Memory B cell (primary cell): ENCODE measurements around the gene MAML3.

Experiments used
- ATAC-seq: fragments of 150-1000 bp; cut with Tn5 transposase; 2 replicates; pipeline ENCODE4 v1.10.0; 2021; ENCODE audit warnings: low read depth, mild to moderate bottlenecking, moderate library complexity
- DNase-seq, 2 donors: peaks; one replicate each; pipeline ENCODE4 v3.0.0; 2022; ENCODE audit warnings: low spot score in 2 of 2
- H3K27ac Mint-ChIP-seq: one replicate; pipeline ENCODE4 v1.8.0; 2022; ENCODE audit warnings: mild to moderate bottlenecking, moderate library complexity, mixed read lengths
- H3K27me3 Mint-ChIP-seq: one replicate; pipeline ENCODE4 v1.8.0; 2022; ENCODE audit warnings: mixed read lengths
- H3K36me3 Mint-ChIP-seq: one replicate; pipeline ENCODE4 v1.8.0; 2022; ENCODE audit warnings: mild to moderate bottlenecking, mixed read lengths
- H3K4me1 Mint-ChIP-seq: one replicate; pipeline ENCODE4 v1.8.0; 2022; ENCODE audit warnings: mixed read lengths
- H3K4me3 Mint-ChIP-seq: one replicate; pipeline ENCODE4 v1.8.0; 2022; ENCODE audit warnings: mild to moderate bottlenecking, moderate library complexity, mixed read lengths
- H3K9me3 Mint-ChIP-seq: one replicate; pipeline ENCODE4 v1.8.0; 2022; ENCODE audit warnings: mixed read lengths

The MAML3 gene

DNA sequence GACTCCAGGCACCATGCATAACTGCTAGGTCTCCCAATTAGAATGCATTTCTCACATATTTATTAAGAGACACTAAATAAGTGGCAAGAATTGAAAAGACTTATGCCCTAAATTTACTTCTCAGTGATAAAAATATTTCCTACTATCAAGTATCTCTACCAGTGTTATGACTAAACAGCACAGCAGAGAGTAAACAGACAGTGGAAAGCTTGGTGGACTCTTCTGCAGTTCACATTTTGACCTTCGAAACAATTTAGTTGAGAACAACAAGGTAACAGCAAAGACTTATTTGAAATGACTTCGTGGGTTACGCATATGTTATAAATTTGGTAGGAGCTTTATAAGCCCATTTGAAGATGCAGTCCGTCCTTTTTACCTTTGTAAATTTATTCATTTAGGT is 16.3 kb upstream of the MAML3 start:
- no peaks in the 10 kb centered on the region for H3K4me1 Mint-ChIP-seq
- ATAC-seq, result no peak
- no peak overlapping the region for H3K4me3 Mint-ChIP-seq
- peaks cover 9% of the 10 kb centered on the region for H3K9me3 Mint-ChIP-seq
- H3K36me3 Mint-ChIP-seq, result peaks cover 5% of the 10 kb centered on the region
- no peak overlapping the region for H3K27ac Mint-ChIP-seq
- DNase-seq, result no peak
- H3K27me3 Mint-ChIP-seq, result peaks cover 15% of the 10 kb centered on the region

DNA sequence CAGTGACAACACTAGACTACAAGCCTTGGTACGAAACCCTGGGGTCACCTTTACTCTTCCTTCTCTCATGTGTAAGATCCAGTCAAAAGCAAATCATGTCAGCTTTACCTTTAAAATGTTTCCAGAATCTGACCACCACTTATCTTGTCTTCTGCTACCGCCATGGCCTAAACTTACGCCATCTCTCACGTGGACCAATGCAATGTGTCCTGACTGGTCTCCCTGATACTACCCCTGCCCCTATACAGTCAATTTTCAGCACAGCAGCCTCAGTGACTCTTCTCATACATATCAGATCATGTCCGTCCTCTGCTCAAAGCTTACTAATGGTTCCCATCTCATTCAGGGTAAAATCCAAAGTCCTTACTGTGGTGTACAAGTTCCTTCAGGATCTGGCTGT is 15.0 kb upstream of the MAML3 start:
- DNase-seq, result no peak
- Mint-ChIP-seq H3K9me3 (peaks cover 9% of the 10 kb centered on the region), H3K4me1 (no peaks in the 10 kb centered on the region), H3K4me3 (no peak overlapping the region), H3K27me3 (peaks cover 19% of the 10 kb centered on the region), H3K36me3 (peaks cover 5% of the 10 kb centered on the region), H3K27ac (no peak overlapping the region)
- no peak for ATAC-seq

DNA sequence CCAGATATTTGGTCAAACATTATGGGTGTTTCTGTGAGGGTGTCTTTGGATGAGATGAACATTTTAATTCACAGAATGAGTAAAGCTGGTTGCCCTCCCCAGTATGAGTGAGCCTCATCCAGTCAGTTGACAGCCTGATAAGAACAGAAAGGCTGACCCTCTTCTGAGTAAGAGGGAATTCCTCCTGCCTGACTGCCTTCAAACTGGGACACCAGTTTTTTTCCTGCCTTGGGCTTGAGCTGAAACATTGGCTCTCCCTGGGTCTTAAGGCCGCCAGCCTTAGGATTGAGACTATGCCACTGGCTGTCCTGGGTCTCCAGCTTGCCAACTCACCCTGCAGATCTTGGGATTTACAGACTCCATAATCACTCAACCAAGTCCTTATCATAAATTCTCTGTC is 14.5 kb upstream of the MAML3 start:
- H3K27me3 Mint-ChIP-seq, result peaks cover 22% of the 10 kb centered on the region
- ATAC-seq (no peak), DNase-seq (no peak)
- no peak overlapping the region for H3K4me3 Mint-ChIP-seq
- H3K27ac Mint-ChIP-seq, result no peak overlapping the region
- no peaks in the 10 kb centered on the region for H3K4me1 Mint-ChIP-seq
- peaks cover 9% of the 10 kb centered on the region for H3K9me3 Mint-ChIP-seq
- peaks cover 5% of the 10 kb centered on the region for H3K36me3 Mint-ChIP-seq

DNA sequence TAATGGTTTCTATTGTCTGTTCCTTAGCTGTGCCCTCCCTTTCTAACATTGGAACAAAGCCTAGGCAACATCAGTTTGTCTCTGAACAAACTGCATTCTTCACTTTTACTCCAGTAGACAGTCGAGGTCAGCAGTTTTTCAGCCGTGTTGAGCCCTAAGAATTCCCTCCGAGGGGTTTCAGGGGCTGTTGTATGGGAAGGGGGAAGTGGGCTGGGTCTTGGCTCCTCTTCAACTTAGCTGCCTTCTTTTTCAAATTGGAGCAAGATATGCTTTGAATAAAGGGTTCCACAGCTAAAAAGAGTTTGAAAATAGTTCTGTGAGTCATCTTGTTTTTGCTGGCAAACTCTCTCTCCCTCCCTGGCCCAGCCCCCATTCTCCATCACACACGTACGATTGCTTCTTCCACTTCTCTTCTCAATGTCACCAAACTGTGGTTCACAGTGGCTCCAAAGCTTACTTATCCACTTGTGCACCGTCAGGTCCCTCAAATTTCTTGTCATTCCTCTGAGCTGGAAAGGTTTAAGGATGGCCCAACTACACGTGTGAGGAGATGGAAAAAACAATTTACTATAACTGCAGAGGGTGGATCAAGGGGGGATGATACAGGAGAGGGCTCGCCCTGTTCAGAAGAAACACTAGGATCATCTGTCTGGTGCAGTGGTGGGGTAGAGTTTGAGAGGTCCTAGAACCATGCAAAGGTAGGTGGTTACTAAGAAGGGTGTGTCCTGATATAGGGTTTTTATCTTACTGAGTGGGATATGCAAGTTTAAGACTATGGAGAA is 9.2 kb upstream of the MAML3 start:
- Mint-ChIP-seq H3K4me3 (no peak overlapping the region), H3K4me1 (no peaks in the 10 kb centered on the region), H3K27me3 (peaks cover 27% of the 10 kb centered on the region), H3K27ac (no peak overlapping the region), H3K9me3 (peaks cover 9% of the 10 kb centered on the region), H3K36me3 (no peaks in the 10 kb centered on the region)
- DNase-seq, result no peak
- ATAC-seq, result no peak

DNA sequence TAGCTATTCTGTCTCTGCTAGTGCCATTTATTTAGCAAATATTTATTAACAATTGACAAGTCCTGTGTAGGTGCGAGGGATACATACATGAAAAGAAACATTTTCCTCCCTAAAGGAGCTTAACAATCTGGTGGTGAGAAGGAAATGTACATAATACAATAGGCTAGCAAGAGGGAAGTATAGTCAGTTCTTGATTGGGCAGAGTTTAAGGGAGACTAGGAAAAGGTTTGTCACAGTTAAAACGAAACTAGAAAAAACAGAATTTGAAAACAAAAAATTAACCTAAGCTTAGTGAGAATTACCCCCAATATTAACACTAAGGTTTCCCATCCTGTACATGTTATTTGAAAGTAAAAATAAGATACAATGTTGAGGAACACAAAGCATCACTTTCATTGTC is 8.6 kb upstream of the MAML3 start:
- ATAC-seq (no peak), DNase-seq (no peak)
- H3K4me3 Mint-ChIP-seq, result no peak overlapping the region
- no peak overlapping the region for H3K27ac Mint-ChIP-seq
- H3K27me3 Mint-ChIP-seq, result peaks cover 31% of the 10 kb centered on the region
- no peaks in the 10 kb centered on the region for H3K4me1 Mint-ChIP-seq
- peaks cover 7% of the 10 kb centered on the region for H3K9me3 Mint-ChIP-seq
- H3K36me3 Mint-ChIP-seq, result no peaks in the 10 kb centered on the region

DNA sequence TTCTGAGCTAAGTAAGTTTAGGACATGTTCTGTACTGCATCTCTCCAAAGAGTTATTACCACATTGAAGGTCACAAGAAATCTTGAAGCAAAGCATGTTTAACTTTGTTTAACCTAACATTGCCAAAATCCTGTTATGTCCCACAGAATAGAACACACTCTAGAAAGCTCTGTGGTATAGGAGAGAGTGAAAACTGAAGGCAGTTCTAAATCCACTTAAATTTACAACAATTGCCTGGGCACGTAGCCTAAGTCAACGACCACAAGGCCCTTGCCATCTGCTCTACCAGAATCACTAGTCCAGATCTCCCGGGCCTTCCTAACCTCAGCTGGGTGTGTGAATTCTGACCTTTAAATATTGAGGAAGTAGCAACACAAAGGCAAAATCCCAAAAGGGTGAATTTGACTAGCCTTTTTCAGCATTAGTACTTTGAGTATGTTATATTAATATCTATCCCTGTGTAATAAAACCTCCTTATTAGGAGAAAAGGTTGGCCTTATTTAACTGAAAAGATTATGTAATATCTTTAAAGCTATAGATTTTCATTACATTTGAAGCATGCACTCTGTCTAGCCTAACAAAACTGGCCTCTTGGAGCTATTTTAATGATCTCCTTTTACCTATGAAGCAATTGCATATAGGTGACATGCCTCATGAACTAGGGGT is 4.5 kb upstream of the MAML3 start:
- H3K27ac Mint-ChIP-seq, result no peak overlapping the region
- H3K4me1 Mint-ChIP-seq, result peaks cover 13% of the 10 kb centered on the region
- H3K4me3 Mint-ChIP-seq, result no peak overlapping the region
- ATAC-seq (no peak), DNase-seq (no peak)
- H3K27me3 Mint-ChIP-seq, result peaks cover 26% of the 10 kb centered on the region
- peaks cover 6% of the 10 kb centered on the region for H3K9me3 Mint-ChIP-seq
- no peaks in the 10 kb centered on the region for H3K36me3 Mint-ChIP-seq

DNA sequence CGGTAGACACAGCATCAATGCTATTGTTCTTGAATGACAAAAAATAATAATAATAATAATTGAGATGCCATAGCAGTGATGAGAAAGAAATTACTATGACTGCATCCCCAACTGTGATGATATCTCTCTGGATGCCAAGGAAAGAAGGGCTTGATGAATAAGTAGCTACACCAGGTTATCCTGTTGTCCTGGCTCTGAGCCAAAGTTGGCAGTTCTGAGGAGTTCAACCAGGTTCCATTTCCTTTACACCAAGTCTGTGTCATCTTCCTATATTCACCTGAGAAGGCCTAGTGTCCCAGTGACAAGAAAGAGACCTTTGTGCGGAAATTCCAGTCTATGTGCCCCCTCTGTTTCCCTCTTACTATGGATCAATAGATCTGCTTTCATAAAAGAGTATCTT is 3.4 kb upstream of the MAML3 start:
- ATAC-seq (no peak), DNase-seq (no peak)
- Mint-ChIP-seq H3K9me3 (peaks cover 1% of the 10 kb centered on the region), H3K4me3 (no peak overlapping the region), H3K27me3 (peaks cover 21% of the 10 kb centered on the region), H3K4me1 (peaks cover 13% of the 10 kb centered on the region), H3K27ac (no peak overlapping the region), H3K36me3 (no peaks in the 10 kb centered on the region)

DNA sequence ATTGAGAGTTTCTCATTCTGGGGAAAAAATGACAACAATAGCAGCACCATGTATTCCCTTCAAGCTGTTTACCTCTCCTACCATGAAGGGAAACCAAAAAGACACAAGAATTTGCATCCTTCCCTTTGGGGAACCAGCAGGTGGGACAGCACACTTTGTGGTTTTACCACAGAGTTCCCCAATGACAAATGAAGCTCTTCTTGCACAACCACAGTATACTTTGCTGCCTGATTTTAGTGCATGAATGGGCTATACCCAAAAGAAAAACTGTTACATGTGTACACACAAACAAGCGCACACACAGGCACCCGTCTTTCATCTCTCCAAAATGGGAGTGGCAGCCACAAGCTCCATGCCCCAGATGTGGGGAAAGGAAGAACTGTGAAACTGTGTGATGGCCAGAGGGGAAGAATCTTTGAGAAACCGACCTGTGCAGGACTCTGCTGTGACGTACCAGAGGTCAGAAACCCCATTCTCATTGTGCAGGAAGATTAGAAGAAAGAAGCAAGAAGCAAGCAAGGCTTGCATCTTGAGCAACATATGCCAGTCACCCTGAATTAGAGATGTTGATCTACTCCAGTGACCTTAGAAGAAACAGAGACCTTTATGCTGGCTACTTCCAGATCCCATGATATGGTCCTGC is 2.7 kb upstream of the MAML3 start:
- Mint-ChIP-seq H3K4me3 (peak overlapping the region; percentile 4), H3K36me3 (no peaks in the 10 kb centered on the region), H3K27me3 (peaks cover 19% of the 10 kb centered on the region), H3K9me3 (peaks cover 1% of the 10 kb centered on the region), H3K27ac (no peak overlapping the region), H3K4me1 (peaks cover 16% of the 10 kb centered on the region)
- peak in 1 of 2 donors; percentile 20 for DNase-seq
- ATAC-seq, result peak; percentile 82

DNA sequence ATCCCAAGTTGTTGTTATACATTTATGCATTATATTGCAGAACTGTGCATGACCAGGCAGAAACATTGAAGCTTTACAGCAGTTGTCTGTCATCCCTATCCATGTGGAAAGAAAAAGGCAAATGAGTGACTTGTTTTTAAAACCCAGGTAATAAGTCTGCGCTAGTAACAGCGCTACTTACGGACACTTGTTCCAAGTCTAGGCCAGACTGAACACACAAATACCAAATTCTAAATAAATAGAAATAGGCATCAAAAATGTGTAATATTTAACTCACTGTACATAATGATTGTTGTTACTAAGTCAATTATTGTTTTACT is 548 bp upstream of the MAML3 start:
- ATAC-seq (no peak), DNase-seq (no peak)
- Mint-ChIP-seq H3K27ac (peak overlapping the region; percentile 68), H3K4me3 (peak overlapping the region; percentile 67), H3K36me3 (no peaks in the 10 kb centered on the region), H3K4me1 (peaks cover 19% of the 10 kb centered on the region), H3K27me3 (peaks cover 13% of the 10 kb centered on the region), H3K9me3 (no peaks in the 10 kb centered on the region)

DNA sequence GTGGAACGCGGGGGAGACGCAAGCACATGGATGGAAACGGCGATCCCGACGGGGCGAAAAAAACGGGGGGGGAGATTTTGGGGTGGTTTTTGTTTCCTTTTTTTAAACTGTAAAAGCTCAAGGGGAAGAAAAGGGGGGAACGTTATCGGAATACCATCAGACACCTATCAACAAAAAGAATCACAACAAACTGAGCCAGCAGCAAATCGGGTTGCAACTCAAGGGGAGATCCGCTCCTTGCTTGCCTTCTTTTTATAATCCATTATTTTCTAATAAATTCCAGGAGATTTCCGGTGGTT is 616 bp downstream of the MAML3 start:
- Mint-ChIP-seq H3K4me1 (peaks cover 19% of the 10 kb centered on the region), H3K36me3 (no peaks in the 10 kb centered on the region), H3K27ac (peak overlapping the region; percentile 68), H3K27me3 (peaks cover 15% of the 10 kb centered on the region), H3K9me3 (no peaks in the 10 kb centered on the region), H3K4me3 (peak overlapping the region; percentile 67)
- ATAC-seq (no peak), DNase-seq (no peak)

DNA sequence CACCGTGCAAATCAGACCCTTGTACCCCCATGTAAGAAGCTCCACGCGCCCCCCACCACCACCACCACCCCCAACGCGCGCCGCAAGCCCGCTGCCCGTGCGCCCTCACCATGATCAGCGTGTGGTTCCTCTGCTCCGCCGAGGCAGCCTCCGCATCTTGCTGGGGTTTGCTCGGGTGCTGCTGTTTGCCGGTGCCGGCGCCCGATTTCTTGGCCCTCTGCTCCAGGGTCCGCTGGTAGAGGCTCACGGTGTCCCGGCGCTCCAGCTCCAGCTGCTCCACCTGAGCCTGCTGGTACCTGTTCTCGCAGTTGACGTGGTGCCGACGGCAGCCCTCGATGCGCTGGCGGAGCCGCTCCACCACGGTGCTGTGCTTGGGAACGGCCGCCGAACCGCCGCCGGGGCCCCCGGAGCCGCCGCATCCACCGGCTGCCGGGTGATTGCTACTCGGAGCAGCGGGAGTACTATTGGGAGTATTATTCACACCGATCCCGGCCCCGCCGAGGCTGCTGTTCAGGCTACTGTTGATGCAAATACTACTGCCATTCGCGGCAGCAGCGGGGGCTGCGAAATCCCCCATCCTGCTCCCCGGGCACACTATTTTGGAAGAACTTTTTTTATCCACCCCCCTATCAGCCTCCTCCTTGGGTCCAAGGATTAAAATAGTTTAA is 1.1 kb downstream of the MAML3 start:
- no peaks in the 10 kb centered on the region for H3K36me3 Mint-ChIP-seq
- H3K4me1 Mint-ChIP-seq, result peaks cover 19% of the 10 kb centered on the region
- peak overlapping the region; percentile 77 for H3K4me3 Mint-ChIP-seq
- H3K27ac Mint-ChIP-seq, result peak overlapping the region; percentile 58
- DNase-seq (peak; percentile 13 to 50), ATAC-seq (no peak)
- H3K9me3 Mint-ChIP-seq, result no peaks in the 10 kb centered on the region
- H3K27me3 Mint-ChIP-seq, result peaks cover 16% of the 10 kb centered on the region

DNA sequence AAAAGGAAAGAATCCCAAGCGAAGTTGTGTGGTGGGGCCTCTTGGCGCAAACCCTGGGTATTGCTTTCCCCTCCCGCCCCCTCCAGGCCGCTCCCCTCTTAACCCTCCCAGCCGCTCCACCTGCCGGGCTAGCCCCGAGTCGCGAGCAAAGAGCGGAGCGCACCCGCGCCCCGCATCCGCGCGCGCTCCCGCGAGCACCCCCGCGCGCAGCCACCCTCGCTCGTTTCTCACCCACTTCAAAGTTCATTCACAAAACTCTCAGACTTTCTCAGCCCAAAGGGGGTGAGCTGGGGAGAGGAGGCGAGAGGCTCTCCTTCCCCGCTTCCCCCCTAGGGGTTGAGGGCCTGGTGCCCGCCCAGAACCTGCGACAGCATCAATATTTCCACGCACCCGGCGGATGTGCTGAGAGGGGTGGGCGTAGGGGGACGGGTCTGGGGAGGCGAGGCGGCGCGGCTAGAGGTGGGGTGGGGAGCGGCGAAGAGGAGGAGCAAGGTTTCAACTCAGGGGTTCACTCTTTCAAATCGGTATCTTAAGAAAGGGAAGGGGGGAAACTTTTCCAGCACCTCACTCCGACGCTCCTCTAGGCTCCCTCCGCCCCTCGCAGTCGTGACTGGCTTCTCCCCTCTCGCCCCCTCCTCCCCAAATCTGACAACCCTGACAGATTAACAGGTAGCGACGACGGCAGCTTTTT is 1.8 kb downstream of the MAML3 start:
- H3K9me3 Mint-ChIP-seq, result no peaks in the 10 kb centered on the region
- peak; percentile 21 to 59 for DNase-seq

DNA sequence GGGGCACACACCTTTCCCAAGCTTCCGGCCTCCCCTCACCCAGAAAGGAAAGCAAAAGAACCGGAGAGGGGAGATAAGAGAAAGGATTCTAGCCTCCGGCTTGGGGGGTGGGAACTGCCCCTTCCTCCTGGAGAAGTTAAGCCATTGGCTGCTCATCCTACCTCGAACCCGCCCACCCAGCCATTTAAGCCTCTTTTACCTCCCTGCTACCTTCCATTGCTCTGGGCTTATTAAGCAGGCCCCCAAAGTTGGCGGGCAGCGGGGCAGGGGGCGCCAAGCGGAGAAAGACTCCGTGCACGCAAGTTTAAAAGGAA is 2.3 kb downstream of the MAML3 start:
- DNase-seq (no peak), ATAC-seq (no peak)
- Mint-ChIP-seq H3K27me3 (peaks cover 17% of the 10 kb centered on the region), H3K9me3 (no peaks in the 10 kb centered on the region), H3K4me1 (peaks cover 15% of the 10 kb centered on the region), H3K4me3 (peak overlapping the region; percentile 61), H3K36me3 (no peaks in the 10 kb centered on the region), H3K27ac (peak overlapping the region; percentile 58)

More for the DNA sequence above, 1.8 kb downstream of the MAML3 start:
- H3K27ac Mint-ChIP-seq, result peak overlapping the region; percentile 58
- H3K27me3 Mint-ChIP-seq, result peaks cover 17% of the 10 kb centered on the region
- H3K4me3 Mint-ChIP-seq, result peak overlapping the region; percentile 77
- peak; percentile 15 for ATAC-seq
- H3K4me1 Mint-ChIP-seq, result peaks cover 19% of the 10 kb centered on the region
- H3K36me3 Mint-ChIP-seq, result no peaks in the 10 kb centered on the region
